Stomach (tissue), 9 donors: ENCODE measurements around the gene KIF18B. TPM values are rescaled to one million over a fixed set of nuclear protein-coding genes. Genes with fewer than 3 reads are reported as not detected.
"Not testable (repeated sequence)": the region's sequence is repeated elsewhere in the genome, so short reads cannot be mapped to it uniquely, and the experiment has no call there.

Experiments used
- DNase-seq, 2 donors: peaks; one replicate each; pipeline versions ENCODE4 v3.0.0 to v3.0.0-alpha.2; 2013 to 2019
- H3K27ac ChIP-seq, 5 donors: fragments of 200-600 bp in 4 of 5; sonication (generic) in 4 of 5; one replicate each; pipeline ENCODE4 v1.5.1; 2013 to 2019; ENCODE audit warnings: mild to moderate bottlenecking in 1 of 5, moderate library complexity in 1 of 5
- H3K27me3 ChIP-seq, 3 donors: fragments of 200-600 bp; sonication (generic); one replicate each; pipeline ENCODE4 v1.5.1; 2017 to 2019; ENCODE audit warnings: mixed run types in 1 of 3
- H3K36me3 ChIP-seq, 4 donors: fragments of 200-600 bp; sonication (generic); 1 replicate in 3 of 4; 2 replicates in 1 of 4; pipeline ENCODE4 v1.5.1; 2016 to 2019
- H3K4me1 ChIP-seq, 4 donors: fragments of 200-600 bp; sonication (generic); one replicate each; pipeline ENCODE4 v1.5.1; 2016 to 2019
- H3K4me3 ChIP-seq, 4 donors: fragments of 200-600 bp; sonication (generic) in 3 of 4; one replicate each; pipeline ENCODE4 v1.5.1; 2016 to 2019; ENCODE audit warnings: mild to moderate bottlenecking in 1 of 4
- H3K9me3 ChIP-seq, 4 donors: fragments of 200-600 bp; sonication (generic); one replicate each; pipeline ENCODE4 v1.5.1; 2016 to 2019
- CTCF ChIP-seq, 7 experiments: fragments of 450-650 bp in 4 of 7; fragments of 200-600 bp in 3 of 7; sonication (generic) in 3 of 7; IDR thresholded peaks; one replicate each; pipeline ENCODE4 v1.5.1; 2016 to 2019; ENCODE audit warnings: antibody characterized with exemption in 7 of 7, control low read depth in 2 of 7, mild to moderate bottlenecking in 1 of 7
- EP300 ChIP-seq: sonication (generic); formaldehyde crosslinking; IDR thresholded peaks from one replicate; pipeline ENCODE4 v1.6.1; 2017; ENCODE audit warnings: antibody characterized with exemption
- POLR2A ChIP-seq, 4 donors: fragments of 450-650 bp; IDR thresholded peaks; one replicate each; pipeline ENCODE4 v1.6.1; 2016; ENCODE audit warnings: antibody characterized with exemption in 4 of 4, control low read depth in 2 of 4, mild to moderate bottlenecking in 1 of 4, moderate library complexity in 1 of 4
- POLR2AphosphoS5 ChIP-seq, 3 donors: sonication (generic); formaldehyde crosslinking; IDR thresholded peaks; one replicate each; pipeline ENCODE4 v1.6.1; 2016; ENCODE audit warnings: antibody characterized with exemption in 3 of 3
- WGBS, 5 donors: extraction: QIAGEN DNeasy Blood & Tissue Kit in 3 of 5; methylation state at CpG; one replicate each; pipeline versions ENCODE4 v1.1.5 to v1.1.7; 2013 to 2018; 5-methylcytosine and 5-hydroxymethylcytosine counted together
- intact Hi-C: fragments of 100-400 bp; cut with DNase I; formaldehyde crosslinking; loops from one replicate; pipeline ENCODE4 v1.15.1; 2023; ENCODE audit warnings: low total_unique reads
- polyA plus RNA-seq, 3 donors: library from polyadenylated mRNA; stranded (reverse); fragments of 200-250 nt; gene quantifications; one replicate each; pipeline ENCODE4 v1.2.3, GENCODE V29; 2013
- total RNA-seq, 5 donors: library from RNA; depleted of rRNA; stranded (reverse); fragments of >200 nt; gene quantifications; one replicate each; pipeline versions ENCODE4 v1.1.0 to v1.2.3, GENCODE V29; 2014 to 2016
- donor health status: healthy with polysubstance abuse.
- donor health status: Bipolar disorder and iron deficiency.
- donor health status: healthy.

The KIF18B gene
- total and polyA plus RNA-seq, 8 donors = 0.15 to 12.2 (median 1.2) TPM; not detected in 1

- no peaks in the 10 kb centered on the region for H3K36me3 ChIP-seq
- no peak for TF ChIP-seq CTCF (IDR thresholded peaks at IDR 0.05)
- no peak for TF ChIP-seq POLR2A (IDR thresholded peaks at IDR 0.05)
- no peak for TF ChIP-seq EP300
- no peak for TF ChIP-seq POLR2AphosphoS5 (IDR thresholded peaks at IDR 0.05)
- H3K4me1 ChIP-seq = peaks cover 8 to 11% (median 10%) of the 10 kb centered on the region in 4 donors
- H3K27ac ChIP-seq = no peak overlapping the region
- no peak overlapping the region for H3K4me3 ChIP-seq
- 66 to 73% (median 68%) methylated on average over 8 of the region's 8 CpGs for WGBS, 5 donors
- intact Hi-C loops = no loop called here
- no peaks in the 10 kb centered on the region for H3K9me3 ChIP-seq
- DNase-seq = peak in 1 of 2 donors; percentile 57
- H3K27me3 ChIP-seq = peaks cover 8 to 55% (median 16%) of the 10 kb centered on the region in 3 donors
Observed at GRCh38 chr17:44956998-44957981, 9.7 kb upstream of the KIF18B start.

- 63 to 75% (median 68%) methylated on average over 8 of the region's 8 CpGs for WGBS, 5 donors
- TF ChIP-seq POLR2A (IDR thresholded peaks at IDR 0.05) (no peak), CTCF (IDR thresholded peaks at IDR 0.05) (no peak), EP300 (no peak), POLR2AphosphoS5 (IDR thresholded peaks at IDR 0.05) (no peak)
- H3K36me3 ChIP-seq = no peaks in the 10 kb centered on the region
- intact Hi-C loops = no loop called here
- peaks cover 8 to 11% (median 10%) of the 10 kb centered on the region in 4 donors for H3K4me1 ChIP-seq
- no peaks in the 10 kb centered on the region for H3K9me3 ChIP-seq
- peaks cover 8 to 46% (median 16%) of the 10 kb centered on the region in 3 donors for H3K27me3 ChIP-seq
- no peak overlapping the region for H3K27ac ChIP-seq
- H3K4me3 ChIP-seq = no peak overlapping the region
- DNase-seq = no peak
Observed at GRCh38 chr17:44955674-44956425, 8.3 kb upstream of the KIF18B start.

GRCh38 chr17:44952946-44953475 lies 5.4 kb upstream of the KIF18B start:
- 63 to 76% (median 70%) methylated on average over 6 of the region's 6 CpGs for WGBS, 5 donors
- no peak for DNase-seq
- no peak overlapping the region for H3K27ac ChIP-seq
- no peaks in the 10 kb centered on the region for H3K36me3 ChIP-seq
- no peak overlapping the region for H3K4me3 ChIP-seq
- no peak for TF ChIP-seq EP300
- TF ChIP-seq POLR2AphosphoS5 (IDR thresholded peaks at IDR 0.05) = no peak
- no peak for TF ChIP-seq CTCF (IDR thresholded peaks at IDR 0.05)
- no peak for TF ChIP-seq POLR2A (IDR thresholded peaks at IDR 0.05)
- H3K9me3 ChIP-seq = no peaks in the 10 kb centered on the region
- peaks cover 0 to 5% (median 4%) of the 10 kb centered on the region in 4 donors for H3K4me1 ChIP-seq
- intact Hi-C loops = no loop called here
- peaks cover 0 to 18% (median 0%) of the 10 kb centered on the region in 3 donors for H3K27me3 ChIP-seq

- Histone ChIP-seq H3K27ac (peak overlapping the region in 3 of 5 donors; percentile 56 to 75 (median 65)), H3K4me1 (peaks cover 5 to 19% (median 16%) of the 10 kb centered on the region in 4 donors), H3K9me3 (no peaks in the 10 kb centered on the region), H3K36me3 (no peaks in the 10 kb centered on the region), H3K27me3 (peaks cover 0 to 11% (median 0%) of the 10 kb centered on the region in 3 donors), H3K4me3 (peak overlapping the region; percentile 47 to 92 (median 56))
- TF ChIP-seq POLR2AphosphoS5 (IDR thresholded peaks at IDR 0.05) = no peak
- TF ChIP-seq POLR2A (IDR thresholded peaks at IDR 0.05) = no peak
- TF ChIP-seq CTCF (IDR thresholded peaks at IDR 0.05) = no peak
- TF ChIP-seq EP300 = no peak
- intact Hi-C loops = no loop called here
- DNase-seq = no peak
- WGBS, 5 donors = 58 to 67% (median 62%) methylated on average over 6 to 7 of the region's 7 CpGs
Observed at GRCh38 chr17:44948315-44948795, 782 bp upstream of the KIF18B start.

- H3K27me3 ChIP-seq = peaks cover 0 to 11% (median 0%) of the 10 kb centered on the region in 3 donors
- WGBS, 5 donors = 85 to 98% (median 93%) methylated on average over 9 to 10 of the region's 10 CpGs
- H3K4me1 ChIP-seq = peaks cover 5 to 22% (median 16%) of the 10 kb centered on the region in 4 donors
- H3K27ac ChIP-seq, H3K9me3 ChIP-seq, intact Hi-C loops, DNase-seq, H3K36me3 ChIP-seq, H3K4me3 ChIP-seq: not testable (repeated sequence)
Observed at GRCh38 chr17:44945652-44946051, 1.9 kb downstream of the KIF18B start.
